Dedifferentiated amniotic fluid mesenchymal stem cell (primary cell): ENCODE data around the gene HOXC12.

Source experiments
- DNase-seq: peaks from one replicate; pipeline ENCODE4 v3.0.0-alpha.2; 2016; ENCODE audit errors: extremely low spot score

The HOXC12 gene

GRCh38 chr12:53972152-53972702 is 17.5 kb downstream of the HOXC12 start:
- DNase-seq, result no peak

- no peak for DNase-seq
Measured at GRCh38 chr12:53972722-53973235, 18.1 kb downstream of the HOXC12 start, which contains the start of gene HOXC11. TSS of gene HOXC11 (plus strand) at chr12:53973126. CDS start at chr12:53973242, 116 bp downstream.

DNA sequence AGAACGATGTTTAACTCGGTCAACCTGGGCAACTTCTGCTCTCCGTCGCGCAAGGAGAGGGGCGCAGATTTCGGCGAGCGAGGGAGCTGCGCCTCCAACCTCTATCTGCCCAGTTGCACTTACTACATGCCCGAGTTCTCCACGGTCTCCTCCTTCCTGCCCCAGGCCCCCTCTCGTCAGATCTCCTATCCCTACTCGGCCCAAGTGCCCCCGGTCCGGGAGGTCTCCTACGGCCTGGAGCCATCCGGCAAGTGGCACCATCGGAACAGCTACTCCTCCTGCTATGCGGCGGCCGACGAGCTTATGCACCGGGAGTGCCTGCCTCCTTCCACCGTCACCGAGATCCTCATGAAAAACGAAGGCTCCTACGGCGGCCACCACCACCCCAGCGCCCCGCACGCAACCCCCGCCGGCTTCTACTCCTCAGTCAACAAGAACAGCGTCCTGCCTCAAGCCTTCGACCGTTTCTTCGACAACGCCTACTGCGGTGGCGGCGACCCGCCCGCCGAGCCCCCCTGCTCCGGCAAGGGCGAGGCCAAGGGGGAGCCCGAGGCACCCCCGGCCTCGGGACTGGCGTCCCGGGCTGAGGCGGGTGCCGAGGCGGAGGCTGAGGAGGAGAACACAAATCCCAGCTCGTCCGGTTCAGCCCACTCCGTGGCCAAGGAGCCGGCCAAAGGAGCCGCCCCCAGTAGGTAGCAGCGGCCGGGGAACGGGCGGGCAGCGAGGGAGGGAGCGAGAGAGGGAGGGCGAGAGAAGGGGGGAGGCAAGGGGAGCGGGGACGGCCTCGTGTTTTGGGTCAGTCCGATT is 18.7 kb downstream of the HOXC12 start:
- no peak for DNase-seq

- DNase-seq, result no peak
Measured at GRCh38 chr12:53974084-53975063, 19.7 kb downstream of the HOXC12 start, which contains the start of gene HOTAIR. TSS of gene HOTAIR (minus strand) at chr12:53974954.

DNA sequence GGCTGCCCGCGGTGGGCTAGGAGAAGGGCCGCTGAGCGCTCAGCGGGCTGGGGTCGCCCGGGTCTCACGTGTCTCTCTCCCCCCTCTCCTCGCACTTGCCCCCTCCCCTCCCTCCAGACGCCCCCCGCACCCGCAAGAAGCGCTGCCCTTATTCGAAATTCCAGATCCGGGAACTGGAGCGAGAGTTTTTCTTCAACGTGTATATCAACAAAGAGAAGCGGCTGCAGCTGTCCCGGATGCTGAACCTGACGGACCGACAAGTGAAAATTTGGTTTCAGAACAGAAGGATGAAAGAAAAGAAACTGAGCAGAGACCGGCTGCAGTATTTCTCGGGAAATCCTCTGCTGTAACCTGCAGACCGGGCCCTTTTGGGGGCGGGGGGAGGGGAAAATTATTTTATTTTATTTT is 20.4 kb downstream of the HOXC12 start:
- DNase-seq, result no peak

DNA sequence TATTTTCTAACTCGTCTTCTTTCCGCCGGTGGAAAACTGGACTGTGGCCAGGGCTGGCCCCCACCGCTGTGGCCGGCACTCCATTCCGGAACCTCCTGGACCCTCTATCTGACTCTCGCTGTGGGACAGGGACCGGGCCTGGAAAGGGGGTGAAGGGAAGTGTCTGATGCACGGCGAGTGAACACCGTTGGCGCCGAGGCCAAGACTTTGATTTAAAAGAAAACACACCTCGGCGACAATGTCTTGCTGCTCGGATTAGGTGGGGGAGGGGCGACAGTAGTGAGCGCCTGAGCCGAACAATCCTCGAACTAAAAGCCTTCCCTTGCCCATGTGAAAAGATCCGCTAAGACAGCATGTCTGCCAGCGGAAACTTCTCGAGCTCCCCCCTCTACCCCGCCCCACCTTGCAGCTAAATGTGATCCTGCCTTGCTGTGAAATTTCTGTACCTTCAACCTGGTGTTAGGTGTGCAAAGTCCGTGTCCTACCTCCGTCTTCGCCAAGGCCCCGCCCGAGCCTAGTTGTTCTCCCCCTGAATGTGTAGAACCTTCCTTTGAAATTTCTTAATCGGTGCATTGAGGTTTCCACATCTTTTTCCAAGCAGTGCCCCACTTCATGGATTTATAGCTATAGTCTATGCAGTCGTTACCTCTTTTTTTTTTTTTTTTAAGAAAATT is 20.9 kb downstream of the HOXC12 start:
- DNase-seq, result no peak

DNA sequence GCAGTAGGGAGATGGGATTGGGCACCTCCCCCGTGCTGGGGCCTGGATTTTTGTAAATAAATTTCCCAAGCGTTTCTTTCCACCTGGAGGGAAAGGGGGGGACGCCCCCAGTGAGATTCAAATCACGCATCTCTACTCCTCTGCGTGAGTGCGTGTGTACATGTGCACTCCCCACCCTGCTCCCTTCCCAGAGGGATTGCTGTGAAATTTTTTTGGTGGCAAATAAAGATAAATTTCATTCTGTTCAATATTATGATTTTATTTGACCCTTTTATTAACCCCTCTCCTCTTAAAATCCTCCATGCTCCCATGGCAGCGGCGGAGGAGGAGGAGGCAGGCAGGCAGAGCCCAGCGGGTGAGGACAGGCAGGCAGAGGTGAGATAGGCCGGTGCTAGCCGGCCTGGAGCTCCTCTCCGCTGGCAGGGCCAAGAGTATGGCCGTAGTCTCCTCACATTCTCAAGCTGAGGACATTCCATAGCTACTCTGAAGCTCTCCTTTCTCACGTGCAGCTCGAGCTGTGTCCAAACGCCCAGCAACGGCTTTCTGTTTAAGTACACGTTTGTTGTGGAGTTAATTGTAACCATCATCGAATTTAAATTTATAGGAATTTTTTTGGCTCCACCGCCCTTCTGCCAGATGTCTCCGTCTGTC is 21.6 kb downstream of the HOXC12 start:
- no peak for DNase-seq

- no peak for DNase-seq
Measured at GRCh38 chr12:53976823-53977595, 22.3 kb downstream of the HOXC12 start.

GRCh38 chr12:53977596-53978445 is 23.1 kb downstream of the HOXC12 start:
- no peak for DNase-seq

GRCh38 chr12:53978477-53979356 is 24.0 kb downstream of the HOXC12 start:
- no peak for DNase-seq

DNA sequence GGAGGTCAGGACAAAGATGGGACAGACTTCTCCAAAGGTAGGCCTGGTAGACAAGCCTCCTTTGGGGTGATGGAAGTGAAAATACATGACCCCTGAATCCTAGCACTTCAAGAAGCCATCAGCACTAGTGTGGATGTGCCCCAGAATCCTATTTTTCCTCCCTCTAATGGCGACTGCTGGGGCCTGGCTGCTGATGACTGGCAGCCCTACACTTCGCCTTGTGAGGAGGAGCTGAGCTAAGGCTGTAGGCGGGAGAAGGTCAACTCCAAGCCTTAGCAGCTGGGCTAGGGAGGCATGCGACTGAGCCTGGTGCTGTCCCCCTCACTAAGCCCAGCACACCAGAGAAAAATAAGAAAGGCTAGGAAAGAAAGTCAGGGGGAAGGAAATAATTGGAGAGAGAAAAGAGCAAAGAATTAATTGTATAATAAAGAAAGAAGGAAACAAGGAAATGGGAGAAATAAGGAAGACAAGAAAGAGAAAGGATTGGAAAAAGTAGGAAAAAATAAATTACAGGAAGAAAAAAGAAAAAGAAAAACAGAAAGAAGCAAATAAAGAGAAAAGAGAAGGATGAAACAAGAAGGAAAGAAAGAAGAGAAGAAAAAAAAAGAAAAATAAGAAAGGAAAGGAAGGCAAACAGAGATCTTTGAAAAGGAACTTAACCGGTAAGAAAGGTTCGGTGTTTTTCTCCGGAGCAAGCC is 25.6 kb downstream of the HOXC12 start:
- no peak for DNase-seq

- DNase-seq, result no peak
Measured at GRCh38 chr12:53980802-53981496, 26.2 kb downstream of the HOXC12 start.

- DNase-seq, result no peak
Measured at GRCh38 chr12:53981634-53982565, 27.2 kb downstream of the HOXC12 start.

DNA sequence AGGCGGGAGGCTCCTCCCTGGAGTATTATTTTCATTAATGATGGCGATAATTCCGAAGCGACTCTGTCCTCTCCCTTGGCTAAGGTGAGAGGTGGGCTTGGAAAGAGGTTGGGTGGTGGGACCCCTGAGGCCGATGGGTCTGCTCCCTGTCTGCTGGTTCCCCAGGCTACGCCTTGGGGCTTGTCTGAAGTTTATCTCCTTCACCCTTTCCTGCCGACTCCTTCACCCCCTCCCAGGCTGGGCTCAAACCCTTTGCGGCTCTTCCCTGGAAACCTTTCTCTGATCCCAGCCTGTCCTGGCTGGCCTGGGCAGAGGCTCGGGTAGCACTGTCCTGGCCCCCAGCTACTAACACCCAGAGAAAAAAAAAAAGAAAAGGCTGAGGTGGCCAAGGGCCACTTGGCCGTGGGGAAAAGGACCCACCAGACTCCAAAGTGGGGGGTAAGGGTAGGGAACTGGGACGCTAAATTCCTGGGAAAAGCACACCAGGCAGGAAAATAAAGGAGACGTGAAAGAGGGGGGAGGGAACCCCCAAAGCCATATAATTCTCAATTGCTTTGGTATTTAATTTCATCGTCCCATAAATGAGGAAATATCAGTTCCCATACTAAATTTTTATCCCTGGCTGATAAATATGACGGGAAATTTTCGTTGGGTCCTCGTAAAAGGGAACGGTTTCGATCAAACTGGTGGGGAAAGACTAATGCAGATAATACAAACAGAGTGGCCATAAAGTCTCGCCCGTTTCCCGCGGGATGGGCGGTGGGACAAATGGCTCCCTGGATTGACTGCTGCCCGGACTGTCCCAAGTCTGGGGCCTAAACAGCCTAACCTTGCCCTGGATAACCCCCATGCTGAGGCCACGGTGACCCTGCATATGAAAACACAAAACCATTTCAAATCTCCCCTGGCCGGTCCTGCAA is 28.2 kb downstream of the HOXC12 start:
- no peak for DNase-seq

DNA sequence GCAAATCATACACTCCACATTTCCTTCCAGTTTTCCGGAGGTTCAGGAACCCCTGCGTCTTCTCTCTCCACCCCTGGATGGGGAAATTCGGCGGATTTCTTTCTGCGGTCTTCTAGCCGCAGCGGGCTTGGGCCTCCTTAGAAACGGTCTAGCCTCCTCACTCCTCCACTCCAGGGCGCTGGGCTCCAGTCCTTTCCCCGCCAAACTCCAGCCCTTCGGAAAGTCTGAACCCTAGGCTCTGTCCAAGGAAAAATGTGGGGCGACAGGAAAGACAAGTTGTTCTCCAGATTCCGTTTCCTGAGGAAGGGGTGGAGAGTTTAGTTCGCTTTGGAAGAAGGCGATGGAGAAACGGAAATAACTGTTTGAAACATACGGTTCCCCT is 28.9 kb downstream of the HOXC12 start:
- DNase-seq, result no peak
